Astrocyte (in vitro differentiated cells and primary cell): Measurements from ENCODE around the gene UBE4A.

Source experiments
- CTCF ChIP-seq: IDR thresholded peaks from 2 replicates; pipeline ENCODE4 v1.5.1; 2011; ENCODE audit warnings: low read depth, mild to moderate bottlenecking, inconsistent platforms, low read length, moderate library complexity; ENCODE audit not compliant: insufficient read depth
- EZH2 ChIP-seq: IDR thresholded peaks from 2 replicates; pipeline ENCODE4 v1.6.1; 2012; ENCODE audit warnings: mild to moderate bottlenecking, low read length, inconsistent platforms; ENCODE audit not compliant: insufficient read depth

DNA sequence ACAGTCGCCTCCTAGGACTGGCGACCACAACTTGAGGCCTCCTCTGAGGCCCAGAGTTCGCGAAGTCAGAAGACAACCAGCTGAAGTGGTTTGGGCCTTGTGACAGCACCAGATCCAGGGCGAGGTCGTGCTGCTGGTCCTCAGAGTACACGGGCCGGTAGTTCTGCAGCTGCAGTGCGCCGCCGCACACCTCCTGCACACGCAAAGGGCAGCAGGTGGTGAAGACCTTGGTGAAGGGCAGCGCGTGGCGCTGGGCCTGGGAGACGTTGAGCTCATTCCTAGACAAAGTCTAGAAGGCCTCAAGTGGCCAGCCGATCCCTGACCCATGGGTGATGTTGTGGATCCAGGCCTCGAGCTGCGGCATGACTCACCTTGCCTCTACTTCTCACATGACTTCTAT is 36.7 kb upstream of the UBE4A start:
- TF ChIP-seq CTCF, result no peak
- no peak for TF ChIP-seq EZH2
